RWPE2 (cell line): ENCODE data around the gene GOSR1.

Experiments used
- ATAC-seq: fragments of 200-7000 bp; cut with Tn5 transposase; 3 replicates; pipeline ENCODE4 v1.9.1; 2021; ENCODE audit warnings: low read depth
- DNase-seq: peaks from one replicate; pipeline ENCODE4 v3.0.0-alpha.2; 2020; ENCODE audit warnings: low spot score
- H3K27ac ChIP-seq: fragments of 450-650 bp; 2 replicates; pipeline ENCODE4 v1.5.1; 2017; ENCODE audit warnings: mild to moderate bottlenecking; ENCODE audit not compliant: poor library complexity, severe bottlenecking
- H3K27me3 ChIP-seq: fragments of 250-450 bp; sonication (Bioruptor Pico); 2 replicates; pipeline ENCODE4 v1.5.1; 2021; ENCODE audit warnings: mild to moderate bottlenecking, moderate library complexity; ENCODE audit not compliant: insufficient read depth, poor library complexity, severe bottlenecking
- H3K36me3 ChIP-seq: fragments of 250-450 bp; sonication (Bioruptor Pico); 2 replicates; pipeline ENCODE4 v1.5.1; 2020; ENCODE audit warnings: low read depth, mild to moderate bottlenecking, moderate library complexity
- H3K4me1 ChIP-seq: fragments of 250-450 bp; sonication (Bioruptor Pico); 2 replicates; pipeline ENCODE4 v1.5.1; 2021; ENCODE audit warnings: mild to moderate bottlenecking, moderate library complexity; ENCODE audit not compliant: insufficient read depth, poor library complexity, severe bottlenecking
- H3K4me3 ChIP-seq: fragments of 250-450 bp; sonication (Bioruptor Pico); 2 replicates; pipeline ENCODE4 v1.5.1; 2021; ENCODE audit warnings: mild to moderate bottlenecking, moderate library complexity; ENCODE audit not compliant: severe bottlenecking
- H3K9me3 ChIP-seq: fragments of 250-450 bp; sonication (Bioruptor Pico); 2 replicates; pipeline ENCODE4 v1.5.1; 2021; ENCODE audit warnings: mild to moderate bottlenecking, moderate library complexity; ENCODE audit not compliant: severe bottlenecking
- TF ChIP-seq, protein P1 (sequence below): fragments of 450-650 bp; IDR thresholded peaks from one replicate; pipeline ENCODE4 v1.5.1; 2017; ENCODE audit warnings: mild to moderate bottlenecking, moderate library complexity; ENCODE audit not compliant: poor library complexity, severe bottlenecking

The GOSR1 gene

GRCh38 chr17:30476726-30477082, 504 bp upstream of the GOSR1 start:
- H3K4me3 ChIP-seq = peak overlapping the region; percentile 75
- peaks cover 28% of the 10 kb centered on the region for H3K36me3 ChIP-seq
- TF ChIP-seq, protein P1, sequence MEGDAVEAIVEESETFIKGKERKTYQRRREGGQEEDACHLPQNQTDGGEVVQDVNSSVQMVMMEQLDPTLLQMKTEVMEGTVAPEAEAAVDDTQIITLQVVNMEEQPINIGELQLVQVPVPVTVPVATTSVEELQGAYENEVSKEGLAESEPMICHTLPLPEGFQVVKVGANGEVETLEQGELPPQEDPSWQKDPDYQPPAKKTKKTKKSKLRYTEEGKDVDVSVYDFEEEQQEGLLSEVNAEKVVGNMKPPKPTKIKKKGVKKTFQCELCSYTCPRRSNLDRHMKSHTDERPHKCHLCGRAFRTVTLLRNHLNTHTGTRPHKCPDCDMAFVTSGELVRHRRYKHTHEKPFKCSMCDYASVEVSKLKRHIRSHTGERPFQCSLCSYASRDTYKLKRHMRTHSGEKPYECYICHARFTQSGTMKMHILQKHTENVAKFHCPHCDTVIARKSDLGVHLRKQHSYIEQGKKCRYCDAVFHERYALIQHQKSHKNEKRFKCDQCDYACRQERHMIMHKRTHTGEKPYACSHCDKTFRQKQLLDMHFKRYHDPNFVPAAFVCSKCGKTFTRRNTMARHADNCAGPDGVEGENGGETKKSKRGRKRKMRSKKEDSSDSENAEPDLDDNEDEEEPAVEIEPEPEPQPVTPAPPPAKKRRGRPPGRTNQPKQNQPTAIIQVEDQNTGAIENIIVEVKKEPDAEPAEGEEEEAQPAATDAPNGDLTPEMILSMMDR = no peak
- peaks cover 13% of the 10 kb centered on the region for H3K4me1 ChIP-seq
- H3K9me3 ChIP-seq = no peaks in the 10 kb centered on the region
- no peak overlapping the region for H3K27ac ChIP-seq
- no peak for DNase-seq
- no peaks in the 10 kb centered on the region for H3K27me3 ChIP-seq
- ATAC-seq = peak; percentile 26; the same call in 2 of the 3 replicates

- ATAC-seq = peak; percentile 5; the same call in 1 of the 3 replicates
Observed at GRCh38 chr17:30477774-30478115, 537 bp downstream of the GOSR1 start.

GRCh38 chr17:30482555-30482954, 5.3 kb downstream of the GOSR1 start:
- TF ChIP-seq, protein P1 = no peak
- no peaks in the 10 kb centered on the region for H3K9me3 ChIP-seq
- ATAC-seq = no peak
- DNase-seq = no peak
- no peak overlapping the region for H3K4me3 ChIP-seq
- no peaks in the 10 kb centered on the region for H3K27me3 ChIP-seq
- H3K4me1 ChIP-seq = peaks cover 3% of the 10 kb centered on the region
- H3K36me3 ChIP-seq = peaks cover 86% of the 10 kb centered on the region
- H3K27ac ChIP-seq = no peak overlapping the region

More at GRCh38 chr17:30477774-30478115, 537 bp downstream of the GOSR1 start:
- H3K36me3 ChIP-seq = peaks cover 38% of the 10 kb centered on the region
- H3K9me3 ChIP-seq = no peaks in the 10 kb centered on the region
- H3K27ac ChIP-seq = peak overlapping the region; percentile 29
- no peaks in the 10 kb centered on the region for H3K27me3 ChIP-seq
- peaks cover 7% of the 10 kb centered on the region for H3K4me1 ChIP-seq
- DNase-seq = no peak
- peak overlapping the region; percentile 75 for H3K4me3 ChIP-seq
- TF ChIP-seq, protein P1 = no peak

GRCh38 chr17:30483159-30483558, 6.0 kb downstream of the GOSR1 start:
- TF ChIP-seq, protein P1 = no peak
- H3K4me1 ChIP-seq = peaks cover 3% of the 10 kb centered on the region
- H3K4me3 ChIP-seq = no peak overlapping the region
- no peaks in the 10 kb centered on the region for H3K27me3 ChIP-seq
- no peaks in the 10 kb centered on the region for H3K9me3 ChIP-seq
- peaks cover 89% of the 10 kb centered on the region for H3K36me3 ChIP-seq
- DNase-seq (no peak), ATAC-seq (no peak)
- no peak overlapping the region for H3K27ac ChIP-seq

DNA sequence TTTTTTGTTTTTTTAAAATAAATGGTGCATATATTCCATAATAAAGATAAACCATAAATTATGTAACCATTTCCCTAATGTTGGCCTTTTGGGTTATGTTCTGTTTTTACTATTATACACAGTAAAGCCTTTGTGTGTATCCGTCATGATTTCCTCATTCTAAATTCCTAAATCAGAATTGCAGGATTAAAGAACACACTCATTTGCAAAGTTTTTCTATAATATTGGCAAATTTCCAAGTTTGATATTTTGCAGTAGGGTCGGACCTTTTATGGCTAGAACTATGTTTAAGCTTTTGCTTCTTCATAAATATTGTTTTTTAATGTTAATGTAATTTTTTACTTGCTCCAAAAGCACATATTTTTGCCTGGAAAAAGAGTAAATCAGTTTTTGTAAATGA, 16.6 kb downstream of the GOSR1 start:
- TF ChIP-seq, protein P1 = no peak
- H3K27ac ChIP-seq = no peak overlapping the region
- H3K27me3 ChIP-seq = no peaks in the 10 kb centered on the region
- H3K4me3 ChIP-seq = no peak overlapping the region
- peaks cover 90% of the 10 kb centered on the region for H3K36me3 ChIP-seq
- no peak for ATAC-seq
- no peaks in the 10 kb centered on the region for H3K9me3 ChIP-seq
- H3K4me1 ChIP-seq = no peaks in the 10 kb centered on the region
- no peak for DNase-seq
